GM19324 (cell line): ENCODE results near the gene HTR3B.
"Not testable (repeated sequence)": the region's sequence is repeated elsewhere in the genome, so short reads cannot be mapped to it uniquely, and the experiment has no call there.

Experiments
- ATAC-seq: cut with Tn5 transposase; IDR thresholded peaks from one replicate; pipeline ENCODE4 v1.9.1; 2021; ENCODE audit warnings: mild to moderate bottlenecking, moderate library complexity; ENCODE audit not compliant: unreplicated experiment, low FRiP score

The HTR3B gene

GRCh38 chr11:113937918-113938317, 33.3 kb downstream of the HTR3B start:
- ATAC-seq: no peak

DNA sequence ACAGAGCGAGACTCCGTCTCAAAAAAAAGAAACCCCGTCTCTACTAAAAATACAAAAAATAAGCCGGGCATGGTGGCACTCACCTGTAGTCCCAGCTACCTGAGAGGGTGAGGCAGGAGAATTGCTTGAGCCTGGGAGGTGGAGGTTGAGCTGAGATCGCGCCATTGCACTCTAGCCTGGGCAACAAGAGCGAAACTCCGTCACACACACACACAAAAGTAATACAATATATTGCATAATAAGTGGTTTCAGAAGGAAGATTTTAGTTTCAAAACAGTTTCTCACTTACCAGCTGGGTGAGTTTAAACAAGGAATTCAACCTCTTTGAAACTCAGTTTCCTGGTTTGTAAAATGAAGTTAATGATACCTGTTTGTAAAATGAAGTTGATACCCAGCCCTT, 37.7 kb downstream of the HTR3B start:
- no peak for ATAC-seq

GRCh38 chr11:113946162-113946561, 41.6 kb downstream of the HTR3B start:
- ATAC-seq: not testable (repeated sequence)

GRCh38 chr11:113947994-113948393, 43.4 kb downstream of the HTR3B start:
- ATAC-seq: no peak

- ATAC-seq: no peak
Measured at GRCh38 chr11:113949891-113950290, 45.3 kb downstream of the HTR3B start.

- no peak for ATAC-seq
Measured at GRCh38 chr11:113951537-113951936, 46.9 kb downstream of the HTR3B start.

DNA sequence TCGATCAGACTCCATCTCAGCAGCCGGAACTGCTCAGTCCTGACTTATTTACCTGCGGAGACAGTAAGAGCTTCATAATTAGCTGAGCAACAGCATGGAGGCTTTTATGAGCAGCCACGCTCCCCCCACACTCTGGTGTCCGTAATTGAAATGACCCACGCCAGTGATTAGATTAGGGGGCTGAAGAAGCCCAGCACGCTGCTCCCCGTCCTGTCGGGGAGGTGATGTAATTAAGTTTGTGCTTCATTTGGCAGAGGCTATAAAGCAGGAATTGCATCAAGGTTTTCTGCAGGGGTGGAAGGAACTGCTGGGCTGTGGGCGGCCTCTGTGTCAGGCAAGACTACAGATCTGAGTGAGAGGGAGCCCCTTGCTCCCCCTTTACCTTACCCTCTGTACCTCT, 47.5 kb downstream of the HTR3B start:
- ATAC-seq: no peak

GRCh38 chr11:113952588-113952987, 48.0 kb downstream of the HTR3B start:
- no peak for ATAC-seq

DNA sequence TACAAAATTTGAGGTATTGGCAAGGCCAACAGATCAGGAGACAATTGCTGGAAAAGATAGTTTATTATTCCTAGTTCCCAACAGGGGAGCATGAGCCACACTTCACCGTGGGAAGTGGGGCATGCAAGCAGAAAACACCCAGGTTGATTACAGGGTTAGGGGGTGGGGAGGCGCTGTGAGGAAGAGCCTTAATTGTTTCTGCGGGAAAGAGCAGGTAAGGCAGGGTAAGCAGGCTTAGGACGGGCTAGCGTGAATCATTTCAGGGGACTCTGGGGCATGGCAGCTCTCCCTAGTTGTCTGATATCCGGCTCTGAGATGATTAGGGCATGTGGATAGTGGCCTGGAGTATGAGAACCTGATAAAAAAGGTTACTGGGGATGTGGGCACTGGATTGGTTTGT, 49.6 kb downstream of the HTR3B start:
- ATAC-seq: no peak

DNA sequence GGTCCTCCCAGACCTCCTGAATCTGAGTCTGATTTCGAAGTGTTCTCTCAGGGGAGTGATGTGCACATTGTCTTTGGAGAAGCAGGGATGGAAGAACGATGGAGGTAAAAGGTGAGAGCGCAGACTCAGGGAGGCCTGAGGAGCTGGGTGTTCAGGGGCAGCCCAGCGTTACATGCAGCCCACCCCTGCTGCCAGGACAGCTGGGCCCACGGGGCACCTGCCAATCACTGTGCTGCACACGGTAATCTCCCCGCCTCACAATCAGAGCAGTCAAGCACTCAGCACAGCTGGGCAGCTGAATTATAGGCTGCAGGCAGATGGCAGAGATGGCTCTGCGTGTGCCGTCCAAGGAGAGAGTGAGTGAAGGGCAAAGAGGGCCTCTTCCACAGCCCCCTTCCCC, 52.4 kb downstream of the HTR3B start:
- ATAC-seq: no peak

DNA sequence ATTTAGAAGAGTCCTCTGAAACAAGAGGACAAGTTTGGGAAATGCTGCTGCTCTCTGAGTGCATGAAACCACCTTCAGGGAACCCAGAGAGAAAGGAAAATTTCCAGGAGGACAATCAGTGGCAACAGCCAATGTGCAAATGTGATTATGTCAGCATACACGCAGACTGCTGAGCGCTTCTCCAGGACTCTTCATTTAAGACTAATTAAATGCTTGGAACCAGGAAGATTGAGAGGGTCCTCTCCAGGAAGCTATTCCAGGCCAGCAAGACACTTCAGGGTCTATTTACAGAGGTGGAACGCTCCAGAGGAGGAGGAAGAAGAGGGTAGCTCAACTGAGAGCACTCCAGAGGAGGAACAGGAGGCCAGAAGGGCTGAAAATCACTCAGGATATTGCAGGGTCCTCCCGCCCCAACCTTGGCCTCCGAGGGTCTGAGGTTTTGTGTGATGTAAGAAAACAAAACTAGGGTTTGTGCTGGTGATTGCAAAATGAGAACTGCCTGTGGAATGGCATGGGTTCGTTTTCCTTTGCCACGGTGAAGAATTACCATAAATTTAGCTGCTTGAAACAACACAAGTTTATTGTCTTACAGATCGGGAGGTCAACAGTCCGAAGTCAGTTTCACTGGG, 56.2 kb downstream of the HTR3B start:
- no peak for ATAC-seq

- ATAC-seq: no peak
Measured at GRCh38 chr11:113967361-113967760, 62.8 kb downstream of the HTR3B start.

DNA sequence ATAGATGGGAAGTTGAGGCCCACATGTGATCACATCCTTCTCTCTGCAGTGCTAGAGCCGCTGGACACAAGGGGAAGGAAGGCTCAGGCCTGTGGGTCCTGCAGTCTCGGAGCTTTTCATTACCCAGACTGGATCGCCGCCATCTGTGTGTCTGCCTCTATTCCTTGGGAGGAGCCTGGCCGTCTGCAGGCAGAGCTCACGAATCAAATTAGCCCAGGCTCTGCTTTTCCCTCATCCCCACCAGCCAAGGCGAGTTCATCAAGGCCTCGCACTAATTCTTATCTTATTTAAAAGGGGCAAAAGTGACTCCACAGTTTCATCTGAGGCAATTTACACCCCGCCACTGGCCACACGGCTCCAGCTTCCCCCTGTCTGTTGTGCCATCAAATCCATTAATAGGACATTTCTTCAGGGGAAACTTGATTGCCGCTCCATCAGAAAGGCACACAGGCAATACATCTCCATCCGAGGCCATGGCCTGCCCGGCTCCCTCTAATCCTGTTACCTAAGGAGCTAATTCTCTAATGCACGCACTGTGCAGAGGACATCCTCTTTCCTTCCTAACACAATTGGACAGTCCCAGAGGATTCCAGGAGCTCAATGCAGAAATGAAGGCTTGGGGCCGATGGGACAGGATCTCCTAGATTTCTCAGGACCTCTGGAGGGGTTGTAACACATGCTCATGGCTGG, 67.1 kb downstream of the HTR3B start:
- no peak for ATAC-seq

GRCh38 chr11:113974741-113975470, 70.3 kb downstream of the HTR3B start, which contains the start of gene HTR3A:
Gene HTR3A, plus strand, starts transcription at chr11:113975108. Its CDS starts 218 bp downstream, at chr11:113975326.
- no peak for ATAC-seq

DNA sequence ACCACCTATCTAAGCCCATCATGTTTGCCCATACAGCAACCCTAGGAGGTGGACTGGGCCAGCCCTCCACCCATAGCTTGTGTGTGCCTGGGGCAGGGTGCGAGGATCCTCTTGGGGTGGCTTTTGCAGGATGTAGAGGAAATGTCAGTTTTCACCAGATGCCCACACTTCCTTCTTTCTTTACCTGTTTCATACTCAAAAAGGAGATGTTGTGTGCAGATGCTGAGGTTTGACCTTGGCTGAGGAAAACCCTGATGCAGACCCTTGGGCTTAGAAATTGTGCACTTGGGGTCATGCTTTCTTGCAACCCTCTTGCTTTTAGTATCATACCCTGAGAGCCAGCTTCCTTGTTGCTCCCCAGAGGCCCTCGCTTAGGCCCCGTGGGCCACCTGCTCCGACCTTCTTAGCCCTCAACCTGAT, 72.5 kb downstream of the HTR3B start:
- ATAC-seq: no peak

DNA sequence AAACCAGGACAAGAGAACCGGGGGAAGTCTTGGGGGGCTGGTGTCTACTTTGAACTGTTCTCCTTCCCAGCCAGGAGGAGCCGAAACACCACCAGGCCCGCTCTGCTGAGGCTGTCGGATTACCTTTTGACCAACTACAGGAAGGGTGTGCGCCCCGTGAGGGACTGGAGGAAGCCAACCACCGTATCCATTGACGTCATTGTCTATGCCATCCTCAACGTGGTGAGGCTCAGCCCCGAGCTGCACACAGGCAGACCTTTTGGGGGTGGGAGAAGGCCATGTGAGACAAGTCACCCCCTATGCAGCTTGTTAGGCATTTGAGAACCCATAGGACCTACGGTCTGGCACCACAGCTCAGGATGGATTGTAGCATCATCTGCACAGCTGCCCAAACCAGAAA, 73.1 kb downstream of the HTR3B start:
- no peak for ATAC-seq

GRCh38 chr11:113979431-113979830, 74.8 kb downstream of the HTR3B start:
- ATAC-seq: no peak

- no peak for ATAC-seq
Measured at GRCh38 chr11:113980785-113981184, 76.2 kb downstream of the HTR3B start.

GRCh38 chr11:113982306-113982705, 77.7 kb downstream of the HTR3B start:
- ATAC-seq: no peak

DNA sequence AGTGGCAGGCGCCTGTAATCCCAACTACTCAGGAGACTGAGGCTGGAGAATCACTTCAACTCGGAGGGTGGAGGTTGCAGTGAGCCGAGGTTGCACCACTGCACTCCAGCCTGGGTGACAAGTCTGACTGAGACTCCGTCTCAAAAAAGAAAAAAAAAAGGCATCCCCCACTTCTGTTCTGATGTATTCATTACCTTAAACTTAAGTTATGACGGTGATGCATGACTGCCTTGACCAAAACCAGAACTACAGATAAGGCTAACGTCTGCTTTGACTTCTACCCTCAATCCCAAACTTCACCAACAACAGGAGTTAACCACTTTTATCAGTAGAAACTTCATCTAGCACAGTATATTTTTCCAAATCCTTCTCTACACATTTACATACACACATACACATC, 80.2 kb downstream of the HTR3B start:
- ATAC-seq: no peak

GRCh38 chr11:113985906-113986305, 81.3 kb downstream of the HTR3B start:
- ATAC-seq: no peak
